ENCODE measurements around the gene SYAP1.

Gene SYAP1

GRCh38 chrX:16743604-16744325 lies 24.4 kb downstream of the SYAP1 start:
- Histone ChIP-seq H3K27me3 (no peaks in the 10 kb centered on the region), H3K9me3 (no peaks in the 10 kb centered on the region), H3K27ac (no peak overlapping the region), H3K36me3 (peaks cover 49% of the 10 kb centered on the region), H3K4me1 (ENCODE audit: control insufficient read depth in 1 of 2, insufficient read depth in 1 of 2, low read depth in 1 of 2, low read length in 1 of 2) (peaks cover 6 to 12% of the 10 kb centered on the region in 2 experiments), H3K4me3 (ENCODE audit: low read depth in 1 of 2, low read length in 1 of 2) (no peak overlapping the region)
- TF ChIP-seq, protein P1, sequence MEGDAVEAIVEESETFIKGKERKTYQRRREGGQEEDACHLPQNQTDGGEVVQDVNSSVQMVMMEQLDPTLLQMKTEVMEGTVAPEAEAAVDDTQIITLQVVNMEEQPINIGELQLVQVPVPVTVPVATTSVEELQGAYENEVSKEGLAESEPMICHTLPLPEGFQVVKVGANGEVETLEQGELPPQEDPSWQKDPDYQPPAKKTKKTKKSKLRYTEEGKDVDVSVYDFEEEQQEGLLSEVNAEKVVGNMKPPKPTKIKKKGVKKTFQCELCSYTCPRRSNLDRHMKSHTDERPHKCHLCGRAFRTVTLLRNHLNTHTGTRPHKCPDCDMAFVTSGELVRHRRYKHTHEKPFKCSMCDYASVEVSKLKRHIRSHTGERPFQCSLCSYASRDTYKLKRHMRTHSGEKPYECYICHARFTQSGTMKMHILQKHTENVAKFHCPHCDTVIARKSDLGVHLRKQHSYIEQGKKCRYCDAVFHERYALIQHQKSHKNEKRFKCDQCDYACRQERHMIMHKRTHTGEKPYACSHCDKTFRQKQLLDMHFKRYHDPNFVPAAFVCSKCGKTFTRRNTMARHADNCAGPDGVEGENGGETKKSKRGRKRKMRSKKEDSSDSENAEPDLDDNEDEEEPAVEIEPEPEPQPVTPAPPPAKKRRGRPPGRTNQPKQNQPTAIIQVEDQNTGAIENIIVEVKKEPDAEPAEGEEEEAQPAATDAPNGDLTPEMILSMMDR (IDR thresholded peaks at IDR 0.05): no peak

GRCh38 chrX:16745102-16745501 lies 25.7 kb downstream of the SYAP1 start:
- Histone ChIP-seq H3K27me3 (no peaks in the 10 kb centered on the region), H3K4me1 (ENCODE audit: control insufficient read depth in 1 of 2, insufficient read depth in 1 of 2, low read depth in 1 of 2, low read length in 1 of 2) (peaks cover 0 to 5% of the 10 kb centered on the region in 2 experiments), H3K9me3 (no peaks in the 10 kb centered on the region), H3K36me3 (peaks cover 61% of the 10 kb centered on the region), H3K27ac (no peak overlapping the region), H3K4me3 (ENCODE audit: low read depth in 1 of 2, low read length in 1 of 2) (no peak overlapping the region)
- TF ChIP-seq, protein P1 (IDR thresholded peaks at IDR 0.05): no peak

GRCh38 chrX:16745659-16746058 lies 26.2 kb downstream of the SYAP1 start:
- Histone ChIP-seq H3K4me3 (ENCODE audit: low read depth in 1 of 2, low read length in 1 of 2) (no peak overlapping the region), H3K4me1 (ENCODE audit: control insufficient read depth in 1 of 2, insufficient read depth in 1 of 2, low read depth in 1 of 2, low read length in 1 of 2) (peaks cover 0 to 2% of the 10 kb centered on the region in 2 experiments), H3K27ac (no peak overlapping the region), H3K9me3 (no peaks in the 10 kb centered on the region), H3K27me3 (no peaks in the 10 kb centered on the region), H3K36me3 (peaks cover 64% of the 10 kb centered on the region)
- TF ChIP-seq, protein P1 (IDR thresholded peaks at IDR 0.05): no peak

DNA sequence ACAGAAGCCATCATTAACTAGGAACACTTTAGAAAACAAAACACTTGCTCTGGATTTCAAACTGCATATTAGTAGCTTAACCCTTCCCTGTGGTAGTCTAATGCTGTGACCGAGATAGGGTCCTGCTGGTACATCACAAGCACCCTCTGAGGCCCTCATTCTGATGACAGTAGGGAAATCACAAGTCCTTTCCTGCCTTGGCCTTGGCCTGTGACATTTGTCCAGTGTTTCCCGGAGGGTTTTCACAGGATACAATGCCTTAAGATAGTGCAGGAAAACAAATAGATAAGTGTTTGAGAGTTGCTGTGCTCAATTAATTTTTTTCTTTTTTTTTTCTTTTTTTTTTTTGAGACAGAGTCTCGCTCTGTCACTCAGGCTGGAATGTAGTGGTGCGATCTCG lies 29.0 kb downstream of the SYAP1 start:
- Histone ChIP-seq H3K4me3 (ENCODE audit: low read depth in 1 of 2, low read length in 1 of 2) (no peak overlapping the region), H3K36me3 (peaks cover 60% of the 10 kb centered on the region), H3K27ac (no peak overlapping the region), H3K4me1 (ENCODE audit: control insufficient read depth in 1 of 2, insufficient read depth in 1 of 2, low read depth in 1 of 2, low read length in 1 of 2) (no peaks in the 10 kb centered on the region), H3K27me3 (no peaks in the 10 kb centered on the region), H3K9me3 (no peaks in the 10 kb centered on the region)
- TF ChIP-seq, protein P1 (IDR thresholded peaks at IDR 0.05): no peak

GRCh38 chrX:16750136-16750535 lies 30.7 kb downstream of the SYAP1 start:
- Histone ChIP-seq H3K27me3 (no peaks in the 10 kb centered on the region), H3K4me3 (ENCODE audit: low read depth in 1 of 2, low read length in 1 of 2) (no peak overlapping the region), H3K9me3 (no peaks in the 10 kb centered on the region), H3K36me3 (peaks cover 57% of the 10 kb centered on the region), H3K27ac (no peak overlapping the region), H3K4me1 (ENCODE audit: control insufficient read depth in 1 of 2, insufficient read depth in 1 of 2, low read depth in 1 of 2, low read length in 1 of 2) (no peaks in the 10 kb centered on the region)
- TF ChIP-seq, protein P1 (IDR thresholded peaks at IDR 0.05): no peak

All from neutrophil (primary cell).